ENCODE data around the gene IVD. TPM values are rescaled to one million over a fixed set of nuclear protein-coding genes. Genes with fewer than 3 reads are reported as not detected.

IVD gene
- total RNA-seq, 1 experiment from 2014 or later, result 93.1 TPM

GRCh38 chr15:40397688-40398412 is 7.7 kb upstream of the IVD start:
- no peaks in the 10 kb centered on the region for H3K27me3 Mint-ChIP-seq (ENCODE audit: low read depth)
- Histone ChIP-seq H3K4me2 (ENCODE audit: insufficient read depth, insufficient read length, low read length) (no peak overlapping the region), H3K27me3 (ENCODE audit: insufficient read depth, low read length) (no peaks in the 10 kb centered on the region), H2BK20ac (ENCODE audit: low read depth, low read length, poor library complexity, severe bottlenecking) (no peak overlapping the region), H3K23me2 (ENCODE audit: insufficient read length, low read depth, low read length, poor library complexity, severe bottlenecking) (no peaks in the 10 kb centered on the region), H3T11ph (ENCODE audit: low read length) (no peak overlapping the region), H3K14ac (ENCODE audit: insufficient read depth, low read length) (no peak overlapping the region), H3K27ac (ENCODE audit: insufficient read length, low read depth, low read length) (no peak overlapping the region), H3K79me1 (ENCODE audit: insufficient read depth, low read depth, low read length, poor library complexity, severe bottlenecking) (no peaks in the 10 kb centered on the region), H3K4me1 (ENCODE audit: insufficient read depth, low read length) (no peaks in the 10 kb centered on the region), H3K23ac (ENCODE audit: insufficient read length, low read depth, low read length) (no peak overlapping the region), H2AFZ (ENCODE audit: low read length) (no peak overlapping the region), H3K18ac (ENCODE audit: insufficient read length, low read depth, low read length) (no peak overlapping the region), H3K56ac (ENCODE audit: insufficient read length, low read depth, low read length) (no peak overlapping the region), H4K8ac (replicated peaks; ENCODE audit: insufficient read length, low read depth, low read length) (no peak overlapping the region), H2BK12ac (ENCODE audit: insufficient read length, low read depth, low read length) (no peak overlapping the region), H4K5ac (ENCODE audit: insufficient read length, low read depth, low read length) (no peak overlapping the region), H2BK5ac (ENCODE audit: insufficient read length, low read length) (no peak overlapping the region), H2BK15ac (ENCODE audit: low read depth, low read length) (no peak overlapping the region), H2AK5ac (ENCODE audit: insufficient read length, low read length) (no peak overlapping the region), H3K79me2 (ENCODE audit: insufficient read depth, low read length) (no peaks in the 10 kb centered on the region), H3K4ac (ENCODE audit: low read depth, low read length) (no peak overlapping the region), H3K9me3 (ENCODE audit: control insufficient read depth, low read depth, low read length) (no peaks in the 10 kb centered on the region), H4K91ac (ENCODE audit: insufficient read length, low read depth, low read length) (no peak overlapping the region), H3K9ac (ENCODE audit: extremely low read depth, insufficient read length, low read length) (no peak overlapping the region), H4K20me1 (ENCODE audit: control insufficient read depth, insufficient read depth, insufficient read length) (no peaks in the 10 kb centered on the region), H2BK120ac (ENCODE audit: low read depth, low read length, poor library complexity, severe bottlenecking) (no peak overlapping the region)
- H3K36me3 Mint-ChIP-seq (ENCODE audit: insufficient read depth in 1 of 3, low read depth in 3 of 3), result peaks cover 10 to 22% (median 12%) of the 10 kb centered on the region in 3 experiments; a peak in 6 of 7 replicates
- DNase-seq, result no peak
- WGBS (ENCODE audit: extremely low coverage, insufficient read length, low lambda C conversion rate), result no CpG with 5 or more reads among the region's 8 CpGs
- H3K4me1 Mint-ChIP-seq, result no peaks in the 10 kb centered on the region
- H3K4me3 Mint-ChIP-seq, result no peak overlapping the region
- H3K27ac Mint-ChIP-seq, result no peak overlapping the region
- TF ChIP-seq CTCF (conservative IDR thresholded peaks at IDR 0.05), result no peak
- no peaks in the 10 kb centered on the region for H3K9me3 Mint-ChIP-seq
